HG02759 (cell line): ENCODE measurements around the gene GADD45GIP1.
"Not testable (repeated sequence)": the region's sequence is repeated elsewhere in the genome, so short reads cannot be mapped to it uniquely, and the experiment has no call there.

Experiments used
- ATAC-seq: cut with Tn5 transposase; IDR thresholded peaks from one replicate; pipeline ENCODE4 v1.9.1; 2021; ENCODE audit warnings: mild to moderate bottlenecking, moderate library complexity; ENCODE audit not compliant: unreplicated experiment

Gene GADD45GIP1

DNA sequence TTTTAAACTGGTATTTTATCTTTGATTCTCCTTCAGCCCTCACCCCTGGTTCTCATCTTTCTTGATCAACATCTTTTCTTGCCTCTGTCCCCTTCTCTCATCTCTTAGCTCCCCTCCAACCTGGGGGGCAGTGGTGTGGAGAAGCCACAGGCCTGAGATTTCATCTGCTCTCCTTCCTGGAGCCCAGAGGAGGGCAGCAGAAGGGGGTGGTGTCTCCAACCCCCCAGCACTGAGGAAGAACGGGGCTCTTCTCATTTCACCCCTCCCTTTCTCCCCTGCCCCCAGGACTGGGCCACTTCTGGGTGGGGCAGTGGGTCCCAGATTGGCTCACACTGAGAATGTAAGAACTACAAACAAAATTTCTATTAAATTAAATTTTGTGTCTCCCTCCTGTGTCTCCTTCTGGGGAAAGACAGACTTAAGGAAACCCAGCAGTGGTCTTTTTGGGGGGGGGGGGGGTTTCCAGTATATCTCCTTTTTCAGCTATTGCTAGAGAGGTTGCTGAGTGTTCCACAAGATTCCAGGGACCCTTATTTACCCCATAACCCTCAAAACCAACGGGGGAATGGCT lies 12.8 kb downstream of the GADD45GIP1 start:
- ATAC-seq = no peak

DNA sequence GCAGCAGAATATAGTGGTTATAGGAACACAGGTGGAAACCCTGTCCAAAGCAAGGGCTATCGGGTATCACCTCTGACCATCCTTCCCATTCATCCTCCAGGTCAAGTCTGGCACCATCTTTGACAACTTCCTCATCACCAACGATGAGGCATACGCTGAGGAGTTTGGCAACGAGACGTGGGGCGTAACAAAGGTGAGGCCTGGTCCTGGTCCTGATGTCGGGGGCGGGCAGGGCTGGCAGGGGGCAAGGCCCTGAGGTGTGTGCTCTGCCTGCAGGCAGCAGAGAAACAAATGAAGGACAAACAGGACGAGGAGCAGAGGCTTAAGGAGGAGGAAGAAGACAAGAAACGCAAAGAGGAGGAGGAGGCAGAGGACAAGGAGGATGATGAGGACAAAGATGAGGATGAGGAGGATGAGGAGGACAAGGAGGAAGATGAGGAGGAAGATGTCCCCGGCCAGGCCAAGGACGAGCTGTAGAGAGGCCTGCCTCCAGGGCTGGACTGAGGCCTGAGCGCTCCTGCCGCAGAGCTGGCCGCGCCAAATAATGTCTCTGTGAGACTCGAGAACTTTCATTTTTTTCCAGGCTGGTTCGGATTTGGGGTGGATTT lies 13.5 kb downstream of the GADD45GIP1 start:
- ATAC-seq = no peak

DNA sequence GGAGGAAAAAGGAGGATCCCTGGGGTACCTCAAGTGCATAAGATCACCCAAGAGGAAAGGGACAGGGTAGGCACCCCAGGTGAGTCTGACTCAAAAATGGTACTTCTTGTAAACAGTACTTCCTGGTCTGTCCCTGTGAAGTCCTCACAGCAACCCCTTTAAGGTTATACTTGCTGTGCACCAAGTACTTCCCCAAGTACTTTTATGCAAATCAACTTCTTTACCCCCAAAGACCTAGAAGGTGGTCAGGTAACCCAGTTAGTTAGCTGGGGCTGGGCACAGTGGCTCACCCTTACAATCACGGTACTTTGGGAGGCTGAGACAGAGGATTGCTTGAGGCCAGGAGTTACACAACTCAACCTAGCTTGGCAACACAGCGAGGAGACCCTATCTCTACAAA lies 16.1 kb downstream of the GADD45GIP1 start:
- ATAC-seq = no peak

DNA sequence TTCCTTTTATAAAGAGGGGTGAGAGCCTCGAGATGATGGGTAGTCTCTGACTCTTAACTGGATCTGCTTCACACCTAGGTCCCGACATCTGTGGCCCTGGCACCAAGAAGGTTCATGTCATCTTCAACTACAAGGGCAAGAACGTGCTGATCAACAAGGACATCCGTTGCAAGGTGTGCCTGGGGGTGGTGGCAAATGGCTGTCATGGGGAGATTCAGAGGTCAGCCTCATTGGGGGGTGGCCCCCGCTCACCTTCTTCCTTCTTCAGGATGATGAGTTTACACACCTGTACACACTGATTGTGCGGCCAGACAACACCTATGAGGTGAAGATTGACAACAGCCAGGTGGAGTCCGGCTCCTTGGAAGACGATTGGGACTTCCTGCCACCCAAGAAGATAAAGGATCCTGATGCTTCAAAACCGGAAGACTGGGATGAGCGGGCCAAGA lies 17.0 kb downstream of the GADD45GIP1 start:
- ATAC-seq = no peak

DNA sequence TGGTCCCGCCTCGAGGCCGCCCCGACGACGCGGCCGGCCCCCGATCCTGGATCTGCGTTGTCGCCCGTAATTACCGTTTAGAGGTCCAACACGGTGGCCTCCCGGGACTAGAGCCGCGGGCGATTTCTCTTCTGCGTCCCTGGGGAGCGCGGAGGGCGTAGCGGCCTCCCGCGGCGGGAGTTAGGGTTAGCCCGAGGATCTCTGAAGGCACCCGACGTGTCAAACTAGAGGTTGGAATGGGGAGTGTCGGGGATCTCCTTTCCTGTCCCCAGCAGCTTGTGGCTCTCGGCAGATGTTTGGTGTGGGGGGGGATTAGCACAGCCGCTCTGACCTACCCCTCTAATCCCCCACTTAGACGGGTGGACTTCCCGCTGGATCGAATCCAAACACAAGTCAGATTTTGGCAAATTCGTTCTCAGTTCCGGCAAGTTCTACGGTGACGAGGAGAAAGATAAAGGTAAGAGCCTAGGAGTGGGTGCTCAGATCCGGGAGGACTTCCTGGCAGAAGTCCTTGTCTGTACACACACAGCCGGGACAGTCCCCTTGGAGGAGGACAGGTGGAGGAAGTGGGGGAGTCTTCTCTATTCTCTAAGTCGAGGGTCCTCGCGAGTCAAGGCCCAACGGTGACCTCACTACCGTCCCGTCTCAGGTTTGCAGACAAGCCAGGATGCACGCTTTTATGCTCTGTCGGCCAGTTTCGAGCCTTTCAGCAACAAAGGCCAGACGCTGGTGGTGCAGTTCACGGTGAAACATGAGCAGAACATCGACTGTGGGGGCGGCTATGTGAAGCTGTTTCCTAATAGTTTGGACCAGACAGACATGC lies 18.0 kb downstream of the GADD45GIP1 start:
- ATAC-seq = peak; percentile 2

DNA sequence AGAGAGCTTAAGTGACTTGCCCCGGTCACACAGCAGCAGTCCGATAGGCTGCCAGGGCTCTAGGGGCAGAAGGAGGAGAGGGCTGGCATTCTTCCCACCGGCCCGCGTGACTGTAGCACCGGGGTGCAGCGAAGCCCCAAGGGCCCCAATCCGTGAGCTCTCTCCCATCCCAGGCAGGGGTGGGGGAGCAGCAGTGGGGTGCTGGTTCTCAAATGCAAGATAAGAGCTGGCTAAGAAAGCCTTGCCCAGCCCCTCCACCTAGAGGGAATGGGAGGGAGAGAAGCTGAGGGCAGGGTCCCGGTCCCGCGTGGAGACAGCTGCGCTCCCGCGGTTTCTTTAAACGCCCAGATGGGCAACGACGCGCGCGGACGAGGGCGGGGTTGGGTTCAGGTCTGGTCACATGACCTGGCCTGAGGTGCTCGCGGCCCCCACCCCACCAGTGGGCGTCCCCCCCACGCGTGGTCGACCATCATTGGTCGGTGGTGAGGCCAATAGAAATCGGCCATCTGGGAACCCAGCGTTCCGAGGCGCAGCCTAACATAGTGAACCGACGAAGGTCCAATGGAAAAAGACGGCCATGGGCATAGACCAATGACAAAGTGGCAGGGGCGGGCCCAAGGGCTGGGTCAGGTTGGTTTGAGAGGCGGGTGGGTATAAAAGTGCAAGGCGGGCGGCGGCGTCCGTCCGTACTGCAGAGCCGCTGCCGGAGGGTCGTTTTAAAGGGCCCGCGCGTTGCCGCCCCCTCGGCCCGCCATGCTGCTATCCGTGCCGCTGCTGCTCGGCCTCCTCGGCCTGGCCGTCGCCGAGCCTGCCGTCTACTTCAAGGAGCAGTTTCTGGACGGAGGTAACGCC lies 18.9 kb downstream of the GADD45GIP1 start, which contains the start of gene CALR:
TSS of gene CALR (plus strand) at position 683 of the 852 bp plus-strand sequence. CDS start at position 754, 71 bp downstream.
- peak; percentile 84 for ATAC-seq

DNA sequence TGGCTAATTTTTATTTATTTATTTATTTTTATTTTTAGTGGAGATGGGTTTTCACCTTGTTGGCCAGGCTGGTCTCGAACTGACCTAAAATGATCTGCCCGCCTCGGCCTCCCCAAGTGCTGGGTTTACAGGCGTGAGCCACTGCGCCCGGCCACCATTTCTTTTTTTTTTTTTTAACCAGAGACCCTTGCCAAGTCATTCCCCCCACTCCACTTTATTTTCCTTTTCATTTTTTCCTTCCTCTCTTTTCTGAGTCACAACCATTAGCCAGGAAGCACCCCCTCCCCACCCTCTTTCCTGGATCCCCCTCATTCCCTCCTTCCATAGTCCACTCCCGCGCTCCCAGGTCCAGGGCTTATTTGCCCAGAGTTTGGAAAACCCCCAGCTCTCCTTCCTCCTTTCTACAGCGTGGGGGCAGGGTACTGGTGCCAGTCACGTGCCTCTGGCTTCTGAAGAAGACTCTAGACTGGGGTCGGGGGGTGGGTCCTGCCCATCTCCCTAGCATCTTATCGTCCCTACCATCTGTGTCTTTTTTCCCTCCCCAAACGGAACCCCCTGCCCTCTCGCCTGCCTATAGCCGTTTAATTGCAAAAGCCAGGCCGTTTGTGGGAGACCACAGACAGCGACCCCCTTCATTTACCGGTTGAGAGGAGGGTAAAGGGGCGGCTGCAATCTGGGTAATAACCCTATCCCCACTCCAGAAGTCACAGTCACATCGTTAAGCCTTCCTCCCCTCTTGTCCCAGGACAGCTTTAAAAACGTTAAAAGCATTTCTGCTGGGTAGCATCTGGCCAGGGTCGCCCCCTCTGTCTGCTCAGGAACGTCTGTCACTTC lies 19.7 kb downstream of the GADD45GIP1 start:
- no peak for ATAC-seq

DNA sequence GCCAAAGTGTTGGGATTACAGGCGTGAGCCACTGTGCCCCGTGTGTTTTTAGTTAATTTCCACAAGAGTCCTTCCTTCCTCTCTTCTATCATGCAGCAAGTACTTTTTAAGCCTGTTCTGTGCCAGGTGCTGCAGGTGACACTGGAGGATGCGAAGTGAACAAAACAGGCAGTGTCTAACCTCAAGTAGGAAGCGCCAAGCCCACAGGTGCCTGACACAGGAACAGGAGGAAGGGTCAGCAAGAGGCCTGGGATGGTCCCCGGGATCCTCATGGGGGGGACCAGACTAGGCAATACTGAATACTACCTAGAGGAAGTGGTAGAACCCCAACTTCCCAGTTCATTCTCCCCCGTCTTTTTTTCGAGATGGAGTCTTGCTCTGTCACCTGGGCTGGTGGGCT lies 20.4 kb downstream of the GADD45GIP1 start:
- no peak for ATAC-seq

DNA sequence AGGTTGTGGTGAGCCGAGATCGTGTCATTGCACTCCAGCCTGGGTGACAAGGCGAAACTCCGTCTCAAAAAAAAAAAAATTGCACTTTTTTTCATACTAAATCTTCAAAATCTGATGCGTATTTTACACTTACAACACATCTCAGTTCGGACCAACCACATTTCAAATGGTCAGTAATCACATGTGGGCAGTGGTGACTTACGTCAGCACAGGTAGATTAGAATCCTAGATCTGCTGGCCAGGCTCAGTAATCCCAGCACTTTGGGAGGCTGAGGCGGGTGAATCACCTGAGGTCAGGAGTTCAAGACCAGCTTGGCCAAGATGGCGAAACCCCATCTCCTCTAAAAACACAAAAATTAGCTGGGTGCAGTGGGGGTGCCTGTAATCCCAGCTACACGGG lies 22.0 kb downstream of the GADD45GIP1 start:
- no peak for ATAC-seq

DNA sequence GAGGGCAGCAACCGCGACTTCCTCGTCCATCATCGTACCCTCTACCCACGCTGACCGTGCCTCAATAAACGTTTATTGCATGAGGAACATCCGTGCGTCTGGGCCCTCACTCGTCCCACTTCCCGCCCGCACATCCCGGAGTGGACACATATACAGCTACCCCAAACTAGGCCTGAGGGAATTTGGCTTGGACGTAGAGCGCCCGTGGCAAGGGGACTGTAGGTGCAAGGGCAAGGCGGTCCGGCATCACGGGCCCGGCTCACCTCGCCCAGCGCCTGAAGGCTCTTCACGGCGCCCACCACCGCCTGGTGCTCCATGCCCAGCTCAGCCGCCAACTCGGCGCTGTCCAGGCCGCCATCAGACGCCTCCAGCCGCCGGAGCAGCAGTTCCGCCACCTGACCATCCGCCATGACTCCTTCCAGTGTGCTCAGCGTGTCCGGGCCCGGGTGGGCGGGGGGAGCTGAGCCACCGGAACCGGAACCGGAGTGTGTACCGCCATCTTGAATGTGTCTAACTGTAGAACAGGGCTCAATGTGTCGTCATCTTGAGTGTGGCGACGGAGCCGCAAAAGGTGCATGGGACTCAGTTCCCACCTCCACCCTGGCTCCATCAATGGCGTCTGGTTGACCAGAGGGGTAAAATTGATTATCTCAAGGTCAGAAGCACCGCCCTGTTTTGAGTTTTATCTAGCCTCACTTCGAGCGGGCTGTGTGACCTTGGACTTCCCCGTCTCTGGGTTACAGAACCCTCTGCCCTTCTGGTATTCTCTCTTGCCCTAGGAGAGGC lies 23.5 kb downstream of the GADD45GIP1 start, which contains the start of gene FARSA:
TSS of gene FARSA (minus strand) at position 425 of the 786 bp plus-strand sequence. CDS start at position 410, 15 bp downstream.
- peak; percentile 48 for ATAC-seq

DNA sequence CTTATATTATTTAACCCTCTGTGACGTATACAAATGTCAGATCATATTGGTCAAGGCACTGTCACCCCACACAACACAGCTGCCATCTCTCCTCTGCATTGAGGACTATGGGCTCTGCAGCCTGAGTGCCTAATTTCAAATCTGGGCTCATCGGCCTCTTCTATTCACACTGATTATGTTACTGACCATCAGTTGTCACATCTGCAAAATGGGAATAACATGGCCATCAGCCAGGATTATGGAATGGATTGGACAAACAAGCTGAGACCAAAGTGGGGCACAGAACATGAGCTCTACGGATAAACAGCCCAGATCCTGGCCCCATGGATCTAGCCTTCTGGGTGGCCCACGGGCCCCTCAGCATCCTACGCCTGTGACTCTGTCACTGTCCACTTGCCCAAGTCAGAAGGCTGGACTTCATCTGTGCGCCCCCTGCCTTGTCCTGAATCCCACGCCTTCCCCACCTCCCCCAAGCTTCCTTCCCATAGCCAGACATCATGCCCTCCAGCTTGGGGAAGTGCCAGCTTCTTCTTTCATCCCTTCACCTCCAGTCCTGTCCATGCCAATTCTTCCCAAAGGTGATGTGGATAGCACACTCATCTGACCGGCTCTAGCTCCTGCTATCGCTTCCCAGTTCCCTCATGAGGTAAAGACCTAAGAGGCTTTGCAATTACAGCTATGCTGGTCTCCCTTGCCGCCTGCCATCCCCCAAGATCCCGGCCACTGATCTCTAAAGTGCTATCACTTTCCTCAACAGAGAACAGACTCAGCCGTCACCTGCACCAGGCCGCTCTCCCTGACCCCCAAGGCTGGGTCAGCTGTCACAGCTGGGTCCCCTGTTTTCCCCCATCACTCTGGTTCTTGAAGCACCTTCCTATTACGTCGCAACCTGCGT lies 24.4 kb downstream of the GADD45GIP1 start:
- ATAC-seq = peak; percentile 7

DNA sequence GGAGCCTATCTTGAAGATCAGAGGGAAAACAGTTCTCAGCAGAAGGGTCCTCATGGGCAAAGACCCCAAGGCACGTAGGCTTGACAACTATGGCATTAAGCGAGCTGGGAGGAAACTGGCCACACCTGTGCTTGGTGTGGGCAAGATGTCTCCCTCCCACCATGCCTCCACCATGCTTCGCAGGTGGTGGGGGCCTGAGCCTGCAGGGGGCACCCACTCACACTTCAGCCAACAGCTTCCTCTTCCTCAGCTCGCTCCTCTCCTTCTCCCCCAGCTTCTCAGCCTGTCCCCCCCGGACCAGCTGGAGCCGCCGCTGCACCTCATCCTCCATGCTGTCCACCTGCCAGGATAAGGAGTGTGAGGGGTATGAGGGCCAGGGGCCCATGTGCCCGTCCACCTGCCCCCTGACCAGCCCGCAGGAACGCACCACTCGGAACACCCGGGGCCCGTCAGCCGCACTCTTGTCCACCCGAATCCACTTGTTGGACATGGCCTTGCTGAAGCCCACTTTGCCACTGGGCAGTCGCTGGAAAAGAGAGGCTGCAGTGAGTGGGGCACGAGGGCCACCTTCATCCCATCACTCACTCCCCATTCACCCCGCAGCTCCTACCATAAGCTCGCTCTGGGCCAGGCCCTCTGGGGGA lies 26.9 kb downstream of the GADD45GIP1 start:
- ATAC-seq = no peak

DNA sequence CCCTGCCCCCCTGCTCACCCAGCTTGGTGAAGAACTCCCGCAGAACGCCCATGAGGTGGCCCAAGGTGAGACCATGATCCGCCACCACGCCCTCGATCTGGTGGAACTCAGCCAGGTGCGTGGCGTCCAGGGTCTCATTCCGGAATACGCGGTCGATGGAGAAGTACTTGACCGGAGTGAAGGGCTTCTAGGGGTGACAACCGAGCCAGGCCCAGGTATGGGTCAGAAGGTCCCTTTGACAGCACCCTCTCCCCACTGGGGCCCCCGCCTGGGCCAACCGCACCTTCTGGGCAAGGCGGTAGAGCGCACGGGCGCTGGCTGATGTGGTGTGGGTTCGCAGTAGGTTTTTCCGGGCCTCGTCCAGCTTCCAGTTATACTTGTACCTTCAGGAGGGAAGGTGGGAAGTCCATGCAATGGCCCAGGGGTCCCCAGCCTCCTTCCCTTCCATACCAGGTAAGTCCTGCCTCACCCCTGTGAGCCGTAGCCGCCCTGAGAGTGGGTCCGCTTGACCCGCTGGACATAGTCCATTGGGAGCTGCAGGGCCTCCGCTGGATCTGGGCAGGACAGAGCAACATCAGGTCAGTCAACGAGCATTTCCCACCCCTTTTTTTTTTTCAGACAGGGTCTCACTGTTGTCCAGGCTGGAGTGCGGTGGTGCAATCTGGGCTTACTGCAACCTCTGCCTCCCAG lies 32.3 kb downstream of the GADD45GIP1 start:
- no peak for ATAC-seq

DNA sequence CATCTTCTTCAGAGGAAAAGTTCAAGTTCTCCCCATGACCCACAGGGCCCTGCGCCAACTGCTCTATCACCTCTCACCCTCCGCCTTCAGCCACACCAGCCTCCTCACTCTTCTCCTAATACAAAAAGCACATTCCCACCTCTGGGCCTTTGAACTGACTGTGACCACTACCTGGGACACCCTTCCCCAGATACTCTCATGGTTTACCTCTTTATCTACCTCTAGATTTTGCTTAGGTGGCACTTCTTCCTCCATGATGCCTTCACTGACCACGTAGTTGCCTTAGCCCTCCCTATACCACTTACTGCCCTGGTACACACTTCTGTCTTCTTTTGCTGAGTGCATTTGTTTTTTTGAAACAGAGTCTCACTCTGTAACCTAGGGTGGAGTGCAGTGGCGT lies 34.1 kb downstream of the GADD45GIP1 start:
- no peak for ATAC-seq

DNA sequence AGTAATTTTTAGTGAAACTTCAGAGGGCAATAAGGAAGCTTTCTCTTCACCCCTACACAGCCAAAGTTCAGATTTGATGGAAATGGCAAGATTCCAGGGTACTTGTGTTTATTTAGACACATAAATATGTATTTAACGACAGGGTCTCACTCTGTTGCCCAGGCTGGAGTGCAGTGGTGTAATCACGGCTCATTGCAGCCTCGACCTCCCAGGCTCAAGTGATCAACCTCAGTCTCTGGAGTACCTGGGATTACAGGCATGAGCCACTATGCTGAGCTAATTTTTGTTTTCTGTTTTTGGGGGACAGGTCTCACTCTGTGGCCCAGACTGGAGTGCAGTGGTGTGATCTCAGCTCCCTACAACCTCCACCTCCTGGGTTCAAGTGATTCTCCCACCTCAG lies 36.0 kb downstream of the GADD45GIP1 start:
- ATAC-seq = no peak

DNA sequence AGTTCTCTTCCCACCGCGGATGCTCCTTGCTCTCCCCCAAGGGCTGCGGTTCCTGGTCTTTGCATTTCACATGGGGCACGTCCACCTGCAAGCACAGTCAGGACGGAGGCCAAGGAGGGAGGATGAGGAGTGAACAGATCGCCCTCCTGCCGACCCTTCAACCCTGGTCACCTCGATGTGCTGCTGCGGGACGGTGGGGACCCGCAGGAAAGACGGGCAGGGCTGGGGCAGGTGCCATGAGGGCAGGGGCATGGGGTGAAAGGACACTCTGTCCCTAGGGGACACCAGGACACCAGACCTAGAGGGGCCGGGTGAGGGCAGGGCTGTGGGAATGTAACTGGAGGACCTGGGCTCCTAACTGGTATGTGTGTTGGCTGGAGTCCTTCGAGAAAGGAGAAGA lies 38.8 kb downstream of the GADD45GIP1 start:
- ATAC-seq = no peak

DNA sequence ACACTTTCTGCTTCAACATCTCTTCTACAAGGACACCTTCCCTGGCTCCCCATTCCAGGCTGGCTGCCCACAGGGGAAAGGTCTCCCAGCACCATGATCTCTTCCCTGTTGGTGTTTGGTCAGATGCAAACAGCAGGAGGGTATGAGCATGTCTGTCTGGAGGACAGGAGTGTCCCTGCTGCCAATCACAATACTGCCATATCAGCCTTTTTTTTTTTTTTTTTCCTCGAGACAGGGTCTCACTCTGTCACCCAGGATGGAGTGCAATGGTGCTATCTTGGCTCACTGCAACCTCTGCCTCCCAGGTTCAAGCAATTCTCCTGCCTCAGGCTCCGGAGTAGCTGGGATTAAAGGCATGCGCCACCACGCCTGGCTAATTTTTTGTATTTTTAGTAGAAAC lies 41.2 kb downstream of the GADD45GIP1 start:
- ATAC-seq = not testable (repeated sequence)
